NCI-H69 (cell line): ENCODE measurements around the gene SNCA.
A peak's percentile ranks its signal among the peaks of the same experiment; 100 is the strongest.

ENCODE experiments used
- DNase-seq: peaks from one replicate; lab custom pipeline; 2025; lab: John Stamatoyannopoulos, UW

Gene SNCA

DNA sequence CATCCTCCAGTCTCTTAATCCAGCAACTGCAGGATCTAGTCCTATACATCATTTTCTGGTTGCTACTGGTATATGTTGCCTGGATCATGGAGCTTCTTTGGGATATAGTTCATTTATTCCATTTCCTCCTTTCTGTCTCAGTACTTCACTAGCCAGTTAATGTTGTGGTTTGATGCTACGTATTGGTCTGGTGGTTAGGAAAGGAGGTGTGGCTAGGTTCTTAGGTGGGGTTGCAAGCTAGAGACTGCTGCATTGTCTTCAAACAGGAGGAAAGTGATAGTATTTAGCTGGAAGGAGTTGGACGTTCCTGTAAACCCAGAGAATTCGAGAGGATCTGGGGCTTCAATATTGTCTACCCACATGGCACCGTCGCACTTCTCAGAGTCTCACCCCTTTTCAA is 129.5 kb downstream of the SNCA start:
- DNase-seq: peak; percentile 83

DNA sequence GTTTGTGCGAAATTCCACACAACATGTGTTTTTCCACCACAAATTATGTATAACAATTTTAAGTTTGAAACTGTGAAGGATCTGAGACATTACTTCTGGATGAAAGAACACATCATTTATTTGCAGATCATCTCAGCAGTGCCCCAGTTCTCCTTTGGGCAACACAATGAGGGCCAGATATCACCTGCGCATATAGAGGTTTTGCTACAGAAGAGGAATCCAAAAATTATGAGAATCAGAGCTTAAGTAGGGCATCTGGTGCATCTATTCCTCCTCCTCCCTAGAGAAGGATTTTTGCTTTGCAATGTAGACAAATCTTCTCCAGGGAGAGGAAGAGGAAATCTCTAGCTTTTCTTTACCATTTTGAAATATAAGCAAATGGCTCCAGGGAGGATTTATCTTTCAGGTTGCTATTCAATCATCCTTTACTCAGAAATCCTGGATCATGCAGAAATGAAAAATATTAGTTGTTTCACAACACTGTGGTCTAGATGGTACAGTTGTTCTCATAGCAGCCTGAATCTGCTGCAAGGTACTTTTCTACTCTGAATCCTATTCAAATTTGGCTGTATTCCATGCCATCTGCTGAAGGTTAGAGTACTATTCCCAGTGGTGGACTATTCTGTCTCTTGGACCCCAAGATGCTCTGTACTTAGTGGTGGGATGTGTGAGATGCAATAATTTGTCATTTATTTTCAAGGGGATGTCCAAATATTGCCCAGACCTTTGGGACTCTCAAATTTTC is 132.1 kb downstream of the SNCA start:
- DNase-seq: peak; percentile 74

DNA sequence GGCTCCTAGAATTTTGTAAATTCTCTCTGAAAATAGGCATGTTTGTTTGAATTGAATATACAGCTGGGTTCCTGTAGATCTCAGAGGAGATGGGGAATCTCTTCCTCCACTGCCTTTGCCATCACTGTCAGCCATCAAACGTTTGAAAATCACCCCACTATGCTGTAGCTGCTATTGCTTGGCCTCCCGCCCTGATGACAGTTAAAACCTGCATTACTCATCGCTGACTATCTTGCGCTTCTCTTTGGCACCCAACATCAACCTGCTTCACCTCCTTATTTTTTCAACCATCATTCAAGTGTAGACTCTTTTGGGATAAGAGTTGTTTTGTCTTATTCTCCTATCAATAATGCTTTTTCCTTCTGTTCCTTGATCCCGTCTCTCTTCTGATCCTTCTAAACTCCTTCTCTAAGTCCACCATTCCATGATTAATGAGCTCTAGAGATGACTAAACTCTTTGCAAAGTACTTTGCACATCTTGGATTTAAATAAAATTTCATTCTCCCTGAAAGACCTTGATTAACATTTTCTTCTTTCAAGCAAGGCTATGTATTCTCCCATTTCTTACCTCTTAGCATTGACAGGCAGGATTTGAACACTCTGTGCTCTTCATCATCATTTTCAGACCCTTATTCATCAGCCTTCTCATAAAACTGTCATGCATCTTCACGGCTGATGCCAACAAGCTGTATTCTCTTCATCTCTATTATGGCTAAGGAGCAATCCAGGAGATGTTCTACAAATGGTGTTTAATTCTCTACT is 133.0 kb downstream of the SNCA start:
- DNase-seq: peak; percentile 51

DNA sequence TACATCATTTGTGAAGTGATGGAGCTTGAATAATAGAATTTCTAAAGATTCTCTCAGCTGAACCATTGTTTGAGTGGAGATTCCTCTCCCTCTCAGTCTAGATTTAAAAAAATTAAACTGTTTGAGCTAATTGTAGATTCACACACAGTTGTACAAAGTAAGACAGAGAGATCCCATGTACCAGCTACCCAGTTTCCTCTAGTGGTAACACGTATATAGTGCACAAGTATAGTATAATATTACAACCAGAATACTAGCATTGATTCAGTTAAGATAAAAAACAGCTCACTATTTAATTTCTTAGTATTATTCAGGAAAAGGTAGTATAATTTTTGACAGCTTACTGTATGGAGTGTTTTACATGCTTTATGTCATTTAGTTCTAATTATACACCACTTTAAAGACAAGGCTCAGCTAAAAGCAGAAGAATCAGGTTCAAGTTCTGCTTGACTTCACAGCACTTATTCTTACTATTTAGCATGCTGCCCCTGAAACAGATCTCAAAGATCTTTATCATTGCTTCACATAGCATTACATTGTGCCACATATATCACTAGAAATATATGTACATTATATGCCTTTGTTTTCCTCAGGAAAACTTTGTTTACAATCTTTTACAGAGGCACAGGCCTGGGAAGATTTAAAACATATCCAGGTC is 136.1 kb downstream of the SNCA start:
- DNase-seq: peak; percentile 16

GRCh38 chr4:89685690-89686089 is 151.3 kb downstream of the SNCA start:
- no peak for DNase-seq

GRCh38 chr4:89685277-89685676 is 151.7 kb downstream of the SNCA start:
- no peak for DNase-seq

GRCh38 chr4:89684536-89684935 is 152.4 kb downstream of the SNCA start:
- no peak for DNase-seq

DNA sequence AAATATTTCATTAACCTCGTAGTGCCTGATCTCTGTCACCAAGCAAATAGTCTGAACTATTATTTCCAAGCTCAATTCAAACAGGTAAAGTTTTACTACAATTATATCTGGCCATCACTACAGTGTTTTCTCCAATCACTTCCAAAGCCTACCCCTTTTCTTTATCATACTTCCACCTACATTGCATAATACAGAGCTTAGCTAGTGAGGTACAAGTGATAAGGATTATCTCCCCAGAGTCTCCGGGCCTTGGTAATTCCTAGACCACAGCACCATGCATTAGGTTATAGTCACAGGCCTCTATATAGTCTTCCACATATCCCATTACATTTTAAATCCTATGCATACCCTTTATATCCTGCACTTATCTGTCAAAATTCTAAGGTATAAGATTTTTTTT is 154.2 kb downstream of the SNCA start:
- peak; percentile 41 for DNase-seq

GRCh38 chr4:89681671-89682070 is 155.3 kb downstream of the SNCA start:
- DNase-seq: no peak

- DNase-seq: peak; percentile 95
These were observed 155.7 kb downstream of the SNCA start for GRCh38 chr4:89681219-89681618.

DNA sequence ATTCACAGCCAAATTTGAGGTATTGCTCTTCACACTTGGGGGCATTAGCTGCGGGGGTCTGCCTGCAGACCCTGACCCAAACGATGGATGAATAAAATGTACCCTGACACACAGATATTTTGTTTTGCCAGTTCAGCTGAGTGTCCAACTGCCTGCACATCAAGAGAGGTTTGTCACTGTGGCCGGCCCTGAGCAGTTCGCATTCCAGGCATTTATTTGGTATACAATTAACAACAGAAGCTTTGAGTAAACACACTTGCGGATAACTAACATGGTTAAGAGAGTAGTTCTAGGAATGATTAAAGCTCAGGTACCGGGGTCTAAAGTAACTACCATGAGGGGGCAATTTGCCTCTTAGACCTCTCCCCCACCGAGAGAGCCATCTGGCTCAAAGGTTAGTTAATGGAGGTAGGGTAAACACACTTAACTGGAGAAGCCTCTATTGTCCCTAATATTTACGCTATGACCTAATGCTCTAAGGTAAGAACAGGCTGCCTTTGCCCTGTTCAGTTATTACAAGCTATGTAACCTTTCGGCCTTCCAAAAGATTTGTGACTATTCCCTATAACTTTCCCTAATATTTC is 162.0 kb downstream of the SNCA start:
- DNase-seq: peak; percentile 93
